ENCODE data around the gene FAM168A.

Gene FAM168A

DNA sequence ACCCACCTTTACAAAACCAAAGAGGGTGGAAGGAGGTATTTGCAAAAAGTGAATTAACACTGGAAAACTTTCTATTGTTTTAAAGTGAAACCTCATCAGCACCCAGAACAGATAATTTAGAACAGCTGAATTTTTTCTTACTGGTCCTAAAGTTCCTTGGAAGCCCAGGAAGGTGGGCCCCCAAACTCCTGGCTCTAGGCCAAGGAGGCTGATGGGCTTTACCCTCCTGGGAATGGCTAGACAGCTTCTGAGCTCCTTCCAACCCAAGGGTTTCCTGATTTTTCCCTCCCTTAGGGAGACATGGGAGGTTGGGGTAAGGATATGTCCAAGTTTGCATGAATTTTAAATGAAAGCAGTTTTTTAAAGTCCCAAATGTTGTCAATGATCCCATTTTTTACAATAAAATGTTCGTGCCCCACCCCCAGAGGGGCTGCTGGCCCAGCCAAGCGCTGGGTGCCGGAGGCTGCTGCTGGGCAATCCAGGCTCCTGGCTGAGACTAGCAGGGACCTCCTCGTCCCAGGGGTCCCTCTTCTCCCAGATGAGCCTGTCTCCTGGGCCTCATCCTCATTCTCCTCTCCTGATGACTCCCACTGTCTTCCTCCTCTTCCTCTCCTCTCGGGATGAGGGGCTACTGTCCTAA, 193.3 kb downstream of the FAM168A start:
- in situ Hi-C loops (cut with MboI; ENCODE audit: low sequenced_read_pairs), result loop anchor here (10.0 kb wide), 1 partner anchor 260 kb away; no protein-coding TSS in a partner anchor

DNA sequence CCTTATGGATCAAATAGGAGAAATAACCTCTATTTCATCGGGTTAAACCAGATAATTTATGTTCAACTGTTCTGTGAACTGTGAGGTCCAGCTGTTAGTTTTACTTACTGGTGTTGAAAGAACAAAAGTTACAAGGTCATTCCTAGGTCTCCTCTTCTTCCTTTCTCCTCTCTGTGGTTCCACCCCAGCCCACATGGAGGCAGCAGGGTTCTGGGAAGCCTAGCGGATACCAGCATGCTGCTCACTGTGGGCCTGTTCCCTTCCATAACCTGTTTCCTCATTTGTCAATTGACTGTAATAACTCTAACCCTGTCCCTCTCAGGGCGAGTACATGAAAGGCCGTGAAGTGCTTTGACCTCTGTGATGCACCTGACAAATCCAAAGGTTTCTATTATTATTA, 193.9 kb downstream of the FAM168A start:
- in situ Hi-C loops (cut with MboI; ENCODE audit: low sequenced_read_pairs), result loop anchor here (10.0 kb wide), 1 partner anchor 261 kb away; no protein-coding TSS in a partner anchor

DNA sequence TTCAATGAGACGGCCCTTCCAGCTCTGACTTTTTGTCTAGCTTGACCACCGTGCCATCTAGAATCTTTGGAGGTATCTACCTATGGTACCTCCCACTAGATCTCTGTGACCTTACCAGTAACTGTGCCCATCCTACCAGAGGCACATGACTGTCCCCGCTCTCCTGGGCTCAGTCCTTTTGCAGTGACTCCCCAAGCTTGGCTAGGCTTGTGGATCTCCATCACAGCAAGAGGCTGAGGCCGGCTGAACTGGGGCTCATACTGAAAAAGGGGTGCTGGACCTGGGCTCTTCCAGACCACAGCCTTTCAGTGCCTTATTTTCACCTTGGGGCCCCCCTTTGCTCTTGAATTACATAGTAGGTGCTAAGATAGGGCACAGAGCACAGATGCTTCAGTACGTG, 194.4 kb downstream of the FAM168A start:
- in situ Hi-C loops (cut with MboI; ENCODE audit: low sequenced_read_pairs), result loop anchor here (10.0 kb wide), 1 partner anchor 261 kb away; no protein-coding TSS in a partner anchor

DNA sequence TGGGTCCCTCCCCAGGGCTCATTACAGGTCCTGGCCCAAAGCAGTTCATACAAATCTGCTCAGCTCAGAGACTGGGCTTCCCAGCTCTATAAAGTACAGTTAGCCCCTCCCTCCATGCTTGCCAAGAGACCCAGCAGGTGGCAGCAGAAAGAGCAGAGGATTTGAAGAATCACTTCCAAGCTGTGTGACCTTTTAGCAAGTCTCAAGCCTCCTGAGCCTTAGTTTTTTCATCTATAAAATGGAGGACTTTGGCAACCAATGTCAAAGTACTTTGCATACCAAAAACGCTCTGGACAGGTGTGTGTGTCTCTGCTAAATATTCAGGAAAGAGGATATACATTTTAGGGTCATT, 195.1 kb downstream of the FAM168A start:
- in situ Hi-C loops (cut with MboI; ENCODE audit: low sequenced_read_pairs), result loop anchor here (10.0 kb wide), 1 partner anchor 262 kb away; no protein-coding TSS in a partner anchor

DNA sequence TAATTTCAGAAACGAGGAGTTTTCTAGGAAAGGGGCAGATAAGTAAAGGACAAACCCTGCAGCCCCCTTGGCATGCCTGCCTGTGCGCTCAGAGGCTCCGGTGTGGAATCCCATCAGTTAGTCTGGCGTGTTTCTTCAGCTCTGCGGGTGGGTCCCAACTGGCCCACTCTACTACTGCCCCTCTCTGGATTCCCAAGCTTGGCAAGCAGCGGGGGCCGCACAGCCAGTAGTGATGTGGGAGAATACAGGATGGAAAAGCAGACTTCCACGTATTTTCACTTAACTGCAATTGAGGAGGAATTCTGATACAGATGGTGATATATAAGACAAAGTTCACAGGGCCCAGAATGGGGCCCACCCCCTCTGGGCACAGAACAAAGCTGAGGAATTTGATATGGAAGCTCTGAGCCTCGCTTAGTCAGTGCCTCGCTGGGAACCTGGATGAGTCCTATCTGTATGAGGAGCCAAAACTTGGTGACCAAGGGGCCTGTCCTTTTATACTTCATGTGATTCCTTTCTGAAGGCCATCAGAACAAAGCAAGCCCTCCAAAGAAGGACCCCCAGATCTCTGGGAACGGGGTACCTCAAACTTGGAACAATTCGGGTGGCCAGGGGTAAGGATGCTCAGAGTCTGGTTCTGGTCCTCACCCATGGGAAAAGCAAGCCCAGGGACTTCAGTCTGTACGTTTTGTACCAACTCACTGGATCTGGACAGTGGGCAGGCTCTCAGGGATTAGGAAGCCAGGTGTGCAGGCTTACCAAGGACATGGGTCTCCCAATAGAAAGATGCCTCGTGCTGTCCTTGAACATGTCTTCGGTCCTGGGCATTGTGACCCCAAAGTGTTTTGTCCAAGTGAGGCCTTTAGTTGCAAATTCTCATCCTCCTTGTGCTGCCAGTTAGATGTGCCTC, 195.7 kb downstream of the FAM168A start:
- in situ Hi-C loops (cut with MboI; ENCODE audit: low sequenced_read_pairs), result loop anchor here (10.0 kb wide), 1 partner anchor 263 kb away; no protein-coding TSS in a partner anchor

DNA sequence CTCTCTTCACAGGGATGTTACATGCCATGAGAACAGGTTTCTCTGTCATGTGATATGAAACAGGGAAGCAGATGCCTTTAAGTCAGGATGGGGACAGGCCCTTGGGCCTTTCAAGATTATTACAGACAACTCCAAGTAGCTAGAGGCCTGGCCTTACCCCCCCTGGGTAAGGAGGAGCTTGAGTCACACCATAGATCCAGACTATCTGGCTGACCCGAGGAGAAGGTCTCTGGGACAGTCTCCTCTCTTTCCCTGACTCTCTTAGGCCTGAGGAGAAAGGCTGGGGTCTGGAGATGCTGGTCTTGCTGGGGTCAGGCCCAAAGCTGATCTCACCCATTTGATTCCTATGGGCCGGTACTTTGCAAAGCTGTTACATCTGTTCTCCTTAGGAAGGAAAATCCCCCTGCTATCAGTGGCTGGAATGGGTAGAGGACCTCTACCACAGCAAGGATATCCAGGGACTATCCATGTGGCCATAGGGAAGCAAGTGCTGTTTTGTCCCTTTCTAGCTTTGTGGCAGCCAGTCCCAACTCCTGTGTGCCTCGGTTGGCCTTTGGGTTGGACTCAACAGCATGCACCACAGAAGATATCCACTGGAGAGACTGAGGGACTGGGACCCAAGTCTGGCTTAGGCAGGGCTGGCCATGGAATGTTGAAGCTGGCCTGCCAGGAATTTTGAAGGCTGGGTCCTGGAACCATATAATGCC, 196.5 kb downstream of the FAM168A start:
- in situ Hi-C loops (cut with MboI; ENCODE audit: low sequenced_read_pairs), result loop anchor here (10.0 kb wide), 1 partner anchor 263 kb away; no protein-coding TSS in a partner anchor

DNA sequence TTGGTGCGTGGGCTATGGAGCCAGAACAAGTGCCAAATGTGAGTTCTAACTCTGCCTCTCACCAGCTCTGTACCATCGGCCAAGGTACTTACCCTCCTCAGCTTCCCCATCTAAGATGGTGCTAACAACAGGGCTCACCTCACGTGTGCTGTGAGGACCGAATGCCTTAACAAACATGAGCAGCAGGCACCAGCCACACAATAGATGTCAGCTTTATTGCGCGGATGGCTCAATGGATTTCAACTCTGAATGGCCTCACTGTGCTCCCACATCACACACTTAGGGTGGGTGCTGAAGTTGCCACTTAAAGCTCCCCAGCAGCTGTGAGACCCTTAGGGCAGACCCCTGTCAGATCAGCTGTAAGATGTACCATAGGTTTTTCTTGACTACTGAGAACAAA, 197.6 kb downstream of the FAM168A start:
- in situ Hi-C loops (cut with MboI; ENCODE audit: low sequenced_read_pairs), result loop anchor here (10.0 kb wide), 1 partner anchor 265 kb away; no protein-coding TSS in a partner anchor

DNA sequence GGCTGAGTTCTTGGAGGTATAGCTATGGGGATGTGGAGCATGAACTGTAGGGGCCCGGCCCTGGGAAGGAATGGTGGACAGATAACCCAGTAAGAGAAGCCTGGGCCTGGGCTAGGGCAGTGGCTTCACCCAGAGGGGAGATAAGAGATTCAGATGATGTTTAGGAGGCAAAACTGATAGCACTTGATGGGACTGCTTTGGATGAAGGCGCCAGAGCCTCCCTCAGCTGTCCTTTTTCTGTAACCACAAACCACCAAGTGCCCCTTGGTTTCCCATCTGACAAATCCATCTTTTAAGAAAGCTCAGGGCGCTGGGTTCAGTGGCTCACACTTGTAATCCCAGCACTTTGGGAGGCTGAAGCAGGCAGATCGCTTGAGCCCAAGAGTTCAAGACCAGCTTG, 198.3 kb downstream of the FAM168A start:
- in situ Hi-C loops (cut with MboI; ENCODE audit: low sequenced_read_pairs), result loop anchor here (10.0 kb wide), 1 partner anchor 265 kb away; no protein-coding TSS in a partner anchor

DNA sequence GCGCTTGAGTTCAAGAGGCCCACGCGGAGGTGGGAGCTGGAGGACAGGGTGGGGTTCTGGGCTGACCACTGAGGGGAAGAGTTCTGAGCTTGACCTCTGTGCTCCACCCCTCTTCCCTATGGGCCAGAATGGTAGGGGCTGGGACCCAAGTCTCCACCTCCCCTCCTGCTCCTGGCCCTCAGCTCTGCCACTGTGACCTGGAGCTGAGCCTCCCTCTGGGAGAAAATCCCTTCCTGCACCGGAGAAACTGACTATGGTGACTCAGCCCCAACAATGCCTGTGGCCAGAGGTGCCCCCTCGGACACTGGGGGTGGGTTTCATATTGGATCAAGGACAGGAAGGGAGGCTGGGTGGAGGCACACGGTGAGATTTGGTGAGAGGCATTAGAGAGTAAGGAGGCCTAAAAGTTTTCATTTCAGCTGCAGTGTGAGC, 198.7 kb downstream of the FAM168A start:
- in situ Hi-C loops (cut with MboI; ENCODE audit: low sequenced_read_pairs), result no loop called here

DNA sequence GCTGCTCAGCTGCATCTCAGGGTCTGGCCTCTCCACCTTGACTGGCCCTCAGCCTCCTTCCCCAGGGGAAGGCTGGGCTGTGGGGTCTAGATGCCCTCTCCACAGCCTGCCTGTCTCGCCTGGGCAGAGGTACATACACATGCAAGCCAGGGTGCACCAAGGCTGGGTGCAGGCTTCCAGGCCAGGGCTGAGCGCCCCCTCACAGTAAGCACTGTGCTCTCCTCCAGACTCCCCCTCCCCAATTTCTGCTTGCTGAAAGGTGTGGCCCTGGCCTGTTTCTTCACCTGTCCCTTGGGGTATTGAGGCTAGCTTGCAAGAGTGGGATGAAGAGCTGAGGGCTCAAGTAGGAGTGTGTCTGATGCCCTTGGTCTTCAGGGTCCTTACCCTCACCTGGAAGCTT, 199.2 kb downstream of the FAM168A start:
- in situ Hi-C loops (cut with MboI; ENCODE audit: low sequenced_read_pairs), result no loop called here

DNA sequence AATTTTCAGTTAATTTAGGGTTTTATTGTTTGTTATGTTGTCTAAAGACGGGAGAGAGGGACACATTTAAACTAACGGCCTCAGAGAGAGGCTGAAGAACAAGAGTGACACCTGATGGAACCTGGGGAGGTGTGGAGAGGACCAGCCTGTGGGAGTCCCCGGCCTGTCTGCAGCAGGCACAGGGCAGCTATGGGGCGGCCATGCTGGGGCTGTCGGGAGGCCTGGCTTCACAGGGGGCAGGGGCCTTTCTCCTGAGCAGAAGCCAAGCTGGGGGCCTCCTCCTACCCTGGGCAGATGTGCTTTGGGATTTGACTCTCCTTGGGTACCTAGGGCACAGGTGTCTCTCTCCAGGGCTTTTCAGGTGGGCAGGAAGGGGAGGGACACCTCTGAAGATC, 199.8 kb downstream of the FAM168A start:
- in situ Hi-C loops (cut with MboI; ENCODE audit: low sequenced_read_pairs), result no loop called here

DNA sequence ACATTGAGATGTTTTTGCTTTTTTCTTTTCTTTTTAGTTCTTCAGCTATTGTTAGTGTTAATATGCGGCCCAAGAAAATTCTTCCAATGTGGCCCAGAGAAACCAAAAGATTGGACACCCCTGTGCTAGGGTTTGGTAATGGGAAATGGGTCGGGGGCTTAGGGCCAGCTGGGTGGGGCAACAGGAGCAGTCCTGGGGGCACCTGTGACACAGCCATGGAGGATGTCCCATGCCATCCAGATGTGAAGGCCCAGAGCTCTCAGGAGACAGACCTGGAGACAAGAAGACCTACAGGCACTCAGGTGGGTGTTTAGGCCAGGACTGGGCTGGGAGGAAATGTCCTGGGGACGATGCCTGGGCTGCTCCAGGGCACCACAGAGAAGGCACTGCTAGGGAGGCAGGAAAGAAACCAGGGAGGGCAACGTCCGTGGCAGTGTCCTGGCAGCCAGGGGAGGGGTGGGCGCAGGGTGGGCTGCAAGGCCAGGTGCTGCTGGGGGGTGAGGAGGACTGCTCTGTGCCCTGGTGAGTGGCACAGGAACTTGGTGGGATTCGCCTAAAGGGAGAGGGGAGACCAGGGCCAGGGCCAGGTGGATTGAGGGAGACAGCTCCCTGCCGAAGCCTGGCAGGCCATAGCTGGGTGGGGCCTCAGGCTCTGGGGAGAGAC, 200.3 kb downstream of the FAM168A start:
- in situ Hi-C loops (cut with MboI; ENCODE audit: low sequenced_read_pairs), result no loop called here

DNA sequence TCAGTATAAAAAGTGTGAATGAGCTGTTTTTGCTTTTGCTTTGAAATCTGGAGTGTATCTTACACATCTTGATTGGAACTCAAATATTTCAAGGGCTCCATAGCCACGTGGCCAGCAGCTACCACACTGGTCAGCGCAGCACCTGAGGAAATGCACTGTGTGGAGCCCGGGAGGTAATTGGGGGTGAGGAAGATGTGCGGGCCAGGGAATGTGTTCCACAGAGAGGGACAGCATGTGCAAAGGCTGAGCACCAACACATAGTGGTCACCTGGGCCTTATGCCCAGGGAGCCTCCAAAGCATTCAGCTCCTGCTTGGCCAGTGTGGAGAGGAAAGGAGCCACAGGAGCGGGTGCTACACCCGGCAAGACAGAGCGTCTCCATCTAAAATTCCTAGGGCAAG, 200.9 kb downstream of the FAM168A start:
- in situ Hi-C loops (cut with MboI; ENCODE audit: low sequenced_read_pairs), result no loop called here

DNA sequence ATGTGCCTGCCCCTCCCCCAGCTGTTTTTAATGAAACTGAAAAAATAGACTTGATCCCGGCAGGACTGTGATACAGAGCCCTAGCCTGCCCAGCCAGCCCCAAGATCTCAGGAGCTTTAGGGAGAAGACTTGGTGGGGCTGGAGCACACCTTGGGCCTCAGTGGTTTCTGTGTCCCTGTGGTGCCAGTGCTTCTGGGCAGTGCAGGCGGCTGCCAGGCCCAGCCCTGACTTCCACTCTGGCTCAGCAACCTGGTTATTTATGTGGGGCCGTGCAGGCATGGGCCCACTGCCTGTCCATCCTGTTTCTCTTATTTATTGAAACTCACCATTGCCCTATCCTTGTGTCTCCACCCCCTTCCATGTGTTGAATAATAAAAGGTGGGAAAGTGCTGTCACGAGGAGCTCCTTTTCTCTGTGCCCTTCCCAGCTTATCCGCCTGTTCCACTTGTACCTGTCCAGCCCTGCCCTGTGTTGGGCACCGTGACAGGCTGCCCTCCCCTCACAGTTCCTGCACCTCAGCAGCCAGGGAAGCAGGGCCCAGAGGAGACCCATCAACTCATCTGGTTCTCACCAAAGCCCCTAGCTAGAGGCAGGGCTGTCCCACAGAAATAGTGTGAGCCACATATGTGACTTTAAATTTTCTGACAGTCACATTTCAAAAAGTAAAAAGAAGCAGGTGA, 201.5 kb downstream of the FAM168A start:
- in situ Hi-C loops (cut with MboI; ENCODE audit: low sequenced_read_pairs), result no loop called here

DNA sequence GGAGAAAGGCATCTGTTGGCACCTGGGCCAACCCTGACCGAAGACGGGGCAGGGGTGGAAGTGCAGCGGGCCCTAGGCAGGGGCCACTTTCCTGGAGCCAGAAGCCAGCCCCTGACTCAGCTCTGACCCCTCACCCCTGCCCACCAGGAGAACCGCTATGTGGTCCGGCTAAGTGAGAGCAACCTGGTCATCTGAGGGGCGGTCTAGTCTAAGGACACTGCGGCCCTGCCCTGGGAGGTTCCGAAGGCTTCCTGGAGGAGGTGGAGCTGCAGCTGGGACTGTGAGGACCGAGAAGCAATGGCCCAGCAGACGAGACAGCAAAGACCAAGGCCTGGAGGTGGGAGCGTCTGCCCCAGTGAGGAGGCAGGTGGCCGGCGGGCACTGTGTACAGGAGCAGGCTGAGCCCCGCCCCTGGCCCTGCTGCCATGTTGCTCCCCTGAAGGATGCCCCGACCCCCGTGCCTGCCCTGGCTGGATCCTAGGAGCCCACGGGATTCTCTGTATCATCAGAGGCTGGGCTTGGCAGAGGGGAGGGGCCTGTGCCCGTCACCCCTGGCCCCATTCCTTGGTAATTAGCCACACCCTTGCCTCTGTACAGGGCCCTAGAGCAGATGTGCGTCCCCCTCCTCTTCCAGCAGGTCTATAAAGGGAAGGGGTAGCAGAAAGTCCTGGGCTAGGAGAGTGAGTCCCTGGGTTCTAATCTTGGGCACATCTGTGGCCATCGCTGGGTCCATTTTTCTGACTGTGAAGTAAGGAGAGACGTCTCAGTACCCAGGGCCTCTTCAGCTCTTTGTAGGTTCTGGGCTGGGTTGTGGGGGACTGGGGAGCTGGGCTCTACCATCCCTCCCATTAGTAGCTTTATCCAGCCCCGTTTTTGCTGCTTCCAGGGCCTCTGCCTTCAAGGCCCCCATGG, 202.4 kb downstream of the FAM168A start:
- in situ Hi-C loops (cut with MboI; ENCODE audit: low sequenced_read_pairs), result no loop called here

DNA sequence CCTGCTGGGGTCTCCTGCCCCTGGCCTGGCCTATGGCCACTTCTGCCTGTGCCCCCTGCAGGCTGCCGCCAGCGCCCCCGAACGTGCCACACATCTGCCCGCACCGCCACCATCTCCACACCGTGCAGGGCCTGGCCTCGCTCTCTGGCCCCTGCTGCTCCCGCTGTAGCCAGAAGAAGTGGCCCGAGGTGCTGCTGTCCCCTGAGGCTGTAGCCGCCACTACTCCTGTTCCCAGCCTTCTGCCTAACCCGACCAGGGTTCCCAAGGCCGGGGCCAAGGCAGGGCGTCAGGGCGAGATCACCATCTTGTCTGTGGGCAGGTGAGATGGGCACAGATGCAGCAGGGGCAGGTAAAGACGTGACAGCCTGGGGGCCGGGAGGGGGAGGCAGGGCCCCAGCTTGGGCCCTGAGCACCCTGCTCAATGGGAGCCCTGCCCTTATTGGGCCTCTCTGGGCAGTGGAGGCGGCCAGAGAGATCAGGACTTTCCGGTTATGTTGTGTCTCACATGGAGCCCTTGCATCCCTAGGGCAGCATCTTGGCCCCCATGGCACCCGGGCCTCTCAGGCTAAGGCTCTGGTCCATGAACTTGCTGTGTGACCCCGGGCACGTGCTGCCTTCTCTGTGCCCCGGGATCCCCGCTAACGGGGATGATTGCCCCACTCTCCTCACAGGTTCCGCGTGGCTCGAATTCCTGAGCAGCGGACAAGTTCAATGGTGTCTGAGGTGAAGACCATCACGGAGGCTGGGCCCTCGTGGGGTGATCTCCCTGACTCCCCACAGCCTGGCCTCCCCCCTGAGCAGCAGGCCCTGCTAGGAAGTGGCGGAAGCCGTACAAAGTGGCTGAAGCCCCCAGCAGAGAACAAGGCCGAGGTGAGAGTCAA, 203.3 kb downstream of the FAM168A start:
- in situ Hi-C loops (cut with MboI; ENCODE audit: low sequenced_read_pairs), result no loop called here

DNA sequence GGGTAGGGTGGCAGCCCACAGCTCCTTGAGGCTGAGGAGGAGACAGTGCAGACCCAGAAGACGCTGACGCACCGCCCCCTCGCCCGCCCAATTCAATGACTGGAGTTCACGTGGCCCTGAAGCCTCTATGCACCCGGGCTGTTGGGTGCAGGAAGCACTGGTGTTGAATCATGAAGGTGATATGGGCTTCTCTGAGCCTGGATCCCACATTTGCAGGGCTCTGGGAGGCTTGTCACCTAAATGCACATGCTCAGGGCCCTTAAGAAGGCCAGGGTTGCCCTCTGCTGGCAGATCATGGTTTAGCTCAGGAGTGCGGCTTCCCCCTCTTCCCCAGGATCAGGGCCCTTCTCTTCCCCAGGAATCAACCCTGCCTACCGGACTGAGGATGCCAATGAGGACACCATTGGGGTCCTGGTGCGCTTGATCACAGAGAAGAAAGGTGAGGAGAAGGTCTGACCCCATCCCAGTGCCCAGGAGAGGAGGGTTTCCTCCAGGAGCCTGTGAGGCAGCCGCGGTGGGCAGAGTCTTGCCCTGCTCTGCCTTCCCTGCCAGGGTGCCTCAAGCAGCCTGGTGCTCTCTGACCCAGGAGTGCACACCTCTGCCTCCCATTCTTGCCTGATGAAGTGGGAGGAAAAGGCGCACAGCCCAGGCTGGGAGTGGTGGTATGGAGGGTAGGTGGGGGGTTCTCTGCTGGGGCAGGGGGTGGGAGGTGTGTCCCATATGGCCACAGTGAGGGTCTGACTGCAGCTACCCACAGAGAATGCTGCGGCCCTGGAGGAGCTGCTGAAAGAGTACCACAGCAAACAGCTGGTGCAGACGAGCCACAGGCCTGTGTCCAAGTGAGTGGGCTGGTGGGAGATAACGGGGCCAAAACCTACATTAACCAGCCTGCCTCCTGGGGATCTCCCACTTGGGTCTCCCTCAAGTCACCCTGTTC, 204.2 kb downstream of the FAM168A start:
- in situ Hi-C loops (cut with MboI; ENCODE audit: low sequenced_read_pairs), result no loop called here

All from HL-60/S4 (cell line).